ENCODE results near the gene GULP1. TPM values are rescaled to one million over a fixed set of nuclear protein-coding genes. Genes with fewer than 3 reads are reported as not detected.

Gene GULP1
- total and polyA plus RNA-seq, 2 donors (not counting 1 experiment from before 2014, with no cell fraction given), result 43.5 to 82.4 TPM

- Histone ChIP-seq H3K4me3 (replicated peaks in 1 of 4; ENCODE audit: control extremely low read depth in 1 of 4, insufficient read depth in 1 of 4, low read depth in 3 of 4, low read length in 4 of 4) (no peak overlapping the region), H3K4me2 (ENCODE audit: extremely low read depth, insufficient read depth, low read length) (no peak overlapping the region), H4K20me1 (ENCODE audit: control insufficient read depth, extremely low read depth, insufficient read depth, low read length) (no peaks in the 10 kb centered on the region), H3K36me3 (ENCODE audit: control insufficient read depth, insufficient read depth, low read length) (no peaks in the 10 kb centered on the region), H3K79me2 (ENCODE audit: control insufficient read depth, insufficient read depth, low read length) (no peaks in the 10 kb centered on the region), H3K27me3 (ENCODE audit: control insufficient read depth, insufficient read depth, low read length) (no peaks in the 10 kb centered on the region), H3K9me3 (ENCODE audit: control insufficient read depth, insufficient read depth, low read depth, low read length) (no peaks in the 10 kb centered on the region), H2AFZ (ENCODE audit: low read length) (no peak overlapping the region), H3K27ac (ENCODE audit: insufficient read depth, low read length) (no peak overlapping the region), H3K9ac (ENCODE audit: insufficient read depth, low read length) (no peak overlapping the region), H3K4me1 (ENCODE audit: control insufficient read depth, extremely low read depth, insufficient read depth, low read length) (no peaks in the 10 kb centered on the region)
- no peak for DNase-seq (ENCODE audit: low read depth in 2 of 2)
- TF ChIP-seq CTCF (conservative IDR thresholded peaks at IDR 0.05 in 1 of 2, IDR thresholded peaks at IDR 0.05 in 1 of 2; ENCODE audit: low read depth in 1 of 2, low read length in 2 of 2) (no peak), EZH2 (IDR thresholded peaks at IDR 0.05; ENCODE audit: low read length, missing control alignments) (no peak)
Observed at GRCh38 chr2:188285049-188285448, 6.6 kb upstream of the GULP1 start.

GRCh38 chr2:188285774-188286173 lies 5.9 kb upstream of the GULP1 start:
- H4K20me1 ChIP-seq (ENCODE audit: control insufficient read depth, extremely low read depth, insufficient read depth, low read length), result no peaks in the 10 kb centered on the region
- H3K79me2 ChIP-seq (ENCODE audit: control insufficient read depth, insufficient read depth, low read length), result no peaks in the 10 kb centered on the region
- no peaks in the 10 kb centered on the region for H3K27me3 ChIP-seq (ENCODE audit: control insufficient read depth, insufficient read depth, low read length)
- H3K4me1 ChIP-seq (ENCODE audit: control insufficient read depth, extremely low read depth, insufficient read depth, low read length), result no peaks in the 10 kb centered on the region
- no peak overlapping the region for H3K4me3 ChIP-seq (replicated peaks in 1 of 4; ENCODE audit: control extremely low read depth in 1 of 4, insufficient read depth in 1 of 4, low read depth in 3 of 4, low read length in 4 of 4)
- no peak overlapping the region for H3K27ac ChIP-seq (ENCODE audit: insufficient read depth, low read length)
- no peak for TF ChIP-seq EZH2 (IDR thresholded peaks at IDR 0.05; ENCODE audit: low read length, missing control alignments)
- TF ChIP-seq CTCF (conservative IDR thresholded peaks at IDR 0.05 in 1 of 2, IDR thresholded peaks at IDR 0.05 in 1 of 2; ENCODE audit: low read depth in 1 of 2, low read length in 2 of 2), result no peak
- DNase-seq (ENCODE audit: low read depth in 2 of 2), result no peak
- H3K4me2 ChIP-seq (ENCODE audit: extremely low read depth, insufficient read depth, low read length), result no peak overlapping the region
- H3K9ac ChIP-seq (ENCODE audit: insufficient read depth, low read length), result no peak overlapping the region
- H2AFZ ChIP-seq (ENCODE audit: low read length), result no peak overlapping the region
- no peaks in the 10 kb centered on the region for H3K36me3 ChIP-seq (ENCODE audit: control insufficient read depth, insufficient read depth, low read length)
- no peaks in the 10 kb centered on the region for H3K9me3 ChIP-seq (ENCODE audit: control insufficient read depth, insufficient read depth, low read depth, low read length)

- peak; percentile 44 to 51 for DNase-seq (ENCODE audit: low read depth in 2 of 2)
- Histone ChIP-seq H4K20me1 (ENCODE audit: control insufficient read depth, extremely low read depth, insufficient read depth, low read length) (no peaks in the 10 kb centered on the region), H3K4me3 (replicated peaks in 1 of 4; ENCODE audit: control extremely low read depth in 1 of 4, insufficient read depth in 1 of 4, low read depth in 3 of 4, low read length in 4 of 4) (peak overlapping the region; percentile 91 to 98 (median 94)), H3K9me3 (ENCODE audit: control insufficient read depth, insufficient read depth, low read depth, low read length) (no peaks in the 10 kb centered on the region), H3K79me2 (ENCODE audit: control insufficient read depth, insufficient read depth, low read length) (peaks cover 27% of the 10 kb centered on the region), H3K36me3 (ENCODE audit: control insufficient read depth, insufficient read depth, low read length) (no peaks in the 10 kb centered on the region), H3K4me2 (ENCODE audit: extremely low read depth, insufficient read depth, low read length) (peak overlapping the region; percentile 97), H3K27ac (ENCODE audit: insufficient read depth, low read length) (peak overlapping the region; percentile 93), H2AFZ (ENCODE audit: low read length) (peak overlapping the region; percentile 97), H3K4me1 (ENCODE audit: control insufficient read depth, extremely low read depth, insufficient read depth, low read length) (peaks cover 5% of the 10 kb centered on the region), H3K27me3 (ENCODE audit: control insufficient read depth, insufficient read depth, low read length) (no peaks in the 10 kb centered on the region), H3K9ac (ENCODE audit: insufficient read depth, low read length) (peak overlapping the region; percentile 81)
- TF ChIP-seq EZH2 (IDR thresholded peaks at IDR 0.05; ENCODE audit: low read length, missing control alignments) (no peak), CTCF (conservative IDR thresholded peaks at IDR 0.05 in 1 of 2, IDR thresholded peaks at IDR 0.05 in 1 of 2; ENCODE audit: low read depth in 1 of 2, low read length in 2 of 2) (no peak)
Observed at GRCh38 chr2:188291142-188291616, 495 bp upstream of the GULP1 start.
